GM21576 (cell line): ENCODE data around the gene TMEM151B.
"Not testable (repeated sequence)": the region's sequence is repeated elsewhere in the genome, so short reads cannot be mapped to it uniquely, and the experiment has no call there.

Experiments
- ATAC-seq: cut with Tn5 transposase; IDR thresholded peaks from one replicate; pipeline ENCODE4 v1.9.1; 2021; ENCODE audit warnings: mild to moderate bottlenecking, moderate library complexity; ENCODE audit not compliant: unreplicated experiment

TMEM151B gene

GRCh38 chr6:44328203-44328602 lies 58.0 kb downstream of the TMEM151B start:
- not testable (repeated sequence) for ATAC-seq

- ATAC-seq: no peak
These were observed 59.6 kb downstream of the TMEM151B start for GRCh38 chr6:44329858-44330257.

GRCh38 chr6:44332585-44332984 lies 62.3 kb downstream of the TMEM151B start:
- ATAC-seq: no peak

DNA sequence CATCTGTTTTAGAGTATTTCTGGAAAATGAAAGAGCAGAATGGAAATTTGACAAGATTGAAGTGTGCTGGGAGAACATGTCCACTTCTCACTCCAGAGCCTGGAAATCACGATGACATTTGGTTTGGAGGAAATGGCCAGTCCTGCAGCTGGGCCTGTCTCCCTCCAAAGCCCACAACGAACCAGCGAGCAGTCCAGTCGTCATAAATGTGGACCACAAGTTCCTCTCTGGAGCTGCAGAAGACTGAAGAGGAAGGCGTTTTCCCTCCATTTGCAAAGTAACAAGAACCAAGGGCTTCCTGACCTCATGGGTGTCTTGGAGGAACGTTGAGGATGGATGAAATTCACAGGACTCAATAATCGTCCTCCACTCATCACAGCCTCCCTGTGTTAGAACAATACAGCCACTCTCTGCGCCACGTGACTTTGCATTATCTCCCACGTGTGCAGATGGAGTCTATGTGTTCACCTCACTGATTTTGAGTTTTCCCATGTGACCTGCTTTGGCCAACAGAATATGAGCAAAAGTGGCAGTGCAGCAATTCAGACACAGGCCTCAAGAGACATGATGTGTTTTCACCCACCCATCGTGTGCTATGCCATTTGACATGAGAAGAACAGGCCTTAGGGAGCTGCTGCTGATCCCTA lies 63.1 kb downstream of the TMEM151B start:
- ATAC-seq: no peak

DNA sequence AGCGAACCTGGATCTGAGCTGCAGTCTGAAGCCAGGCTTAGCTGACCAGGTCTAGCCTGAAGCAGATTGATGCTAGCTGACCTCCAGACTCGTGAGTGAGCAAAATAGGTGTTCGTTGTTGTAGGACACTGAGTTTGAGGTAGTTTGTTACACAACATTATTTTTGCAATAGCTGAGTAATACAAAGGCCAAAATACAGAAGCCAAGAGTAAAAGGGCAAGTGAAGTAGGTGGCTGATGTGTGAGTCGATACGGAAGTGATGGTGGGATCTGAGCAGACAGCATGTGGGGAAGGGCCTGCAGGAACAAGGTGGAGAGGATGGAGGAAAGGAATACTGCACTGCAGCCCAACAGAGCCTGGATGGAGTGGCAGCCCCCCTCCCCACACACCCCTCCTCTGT lies 63.7 kb downstream of the TMEM151B start:
- no peak for ATAC-seq

- ATAC-seq: no peak
These were observed 65.4 kb downstream of the TMEM151B start for GRCh38 chr6:44335631-44336030.

DNA sequence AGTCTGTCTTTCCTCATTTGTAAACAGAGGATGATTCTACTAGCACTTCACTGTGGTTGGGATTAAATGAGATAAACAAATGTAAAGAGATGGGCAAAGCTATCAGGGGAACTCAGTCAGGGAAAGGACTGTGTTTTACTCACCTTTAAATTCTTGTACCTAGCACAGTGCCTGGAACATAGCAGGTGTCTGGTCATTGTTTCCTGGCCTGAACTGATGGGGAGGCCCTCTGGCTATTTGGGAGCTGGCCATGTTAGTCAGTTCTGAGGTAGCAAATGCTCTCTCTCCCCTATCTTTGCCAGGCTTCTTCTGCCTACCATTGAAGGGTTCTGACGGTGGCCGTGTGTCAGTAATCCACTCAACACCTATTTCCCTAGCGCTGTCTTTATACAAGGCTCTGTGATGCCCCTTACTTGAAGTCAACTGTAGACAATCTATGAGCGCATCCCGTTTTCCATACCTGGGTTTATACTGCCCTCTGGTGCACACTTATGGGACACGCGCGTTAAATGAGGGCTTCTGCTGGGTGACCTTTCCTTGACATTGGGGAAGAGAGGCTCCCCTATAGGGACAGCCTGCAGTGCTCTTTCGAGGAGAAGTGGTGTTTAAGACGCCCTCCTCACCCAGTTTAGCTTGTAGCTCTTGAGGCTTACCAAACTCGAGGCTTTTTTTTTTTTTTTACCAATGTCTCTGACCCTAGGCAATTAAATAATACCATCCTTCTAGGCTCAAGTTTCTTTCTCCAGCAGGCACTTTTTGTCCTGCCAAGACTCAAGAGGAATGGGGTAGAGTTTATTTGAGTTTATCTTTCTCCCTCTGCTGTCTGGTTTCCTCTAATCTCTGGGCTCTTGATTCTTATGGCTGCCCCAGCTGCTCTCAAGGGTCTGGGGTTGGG lies 68.2 kb downstream of the TMEM151B start:
- peak; percentile 66 for ATAC-seq

GRCh38 chr6:44339301-44339700 lies 69.1 kb downstream of the TMEM151B start:
- ATAC-seq: no peak

DNA sequence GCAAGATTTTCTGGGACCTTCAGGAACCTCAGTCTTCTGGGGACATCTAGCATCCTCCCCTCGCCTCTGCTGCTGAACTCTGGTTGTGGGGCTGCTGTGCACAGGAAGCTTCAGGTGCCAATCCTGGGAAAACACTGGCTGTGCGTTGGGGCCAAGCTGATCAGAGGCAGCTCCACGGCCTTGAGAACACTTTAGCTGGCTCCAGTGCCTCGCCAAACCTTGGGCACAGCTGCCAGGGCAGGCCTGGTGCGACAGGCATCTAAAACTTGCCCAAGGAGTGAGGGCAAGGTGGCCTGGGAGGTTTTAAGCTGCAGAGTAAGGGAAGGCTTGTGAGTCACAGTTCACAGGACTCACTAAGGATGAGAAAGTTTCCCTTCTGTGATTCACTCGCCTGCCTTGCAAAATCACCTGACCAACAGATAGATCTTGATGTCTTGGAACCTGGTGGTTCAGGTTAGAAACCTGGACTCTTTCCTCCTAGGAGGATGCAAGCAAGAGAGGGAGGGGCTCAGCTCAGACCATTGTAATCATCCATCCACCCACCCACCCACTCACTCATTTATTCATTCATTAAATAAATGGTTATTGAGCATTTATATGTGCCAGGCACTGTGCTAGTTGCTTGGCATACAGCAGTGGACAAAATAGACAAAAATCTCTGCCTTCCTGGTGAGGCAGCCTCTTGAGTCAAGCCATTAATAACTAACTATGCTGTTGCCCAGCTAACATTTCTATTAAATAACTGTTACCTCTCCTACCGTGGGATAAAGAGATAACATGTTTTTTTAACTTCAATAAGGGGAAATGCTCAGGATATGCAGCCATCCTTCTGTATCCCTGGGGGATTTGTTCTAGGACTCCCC lies 69.7 kb downstream of the TMEM151B start:
- no peak for ATAC-seq

GRCh38 chr6:44341095-44341890 lies 71.0 kb downstream of the TMEM151B start:
- ATAC-seq: no peak

GRCh38 chr6:44342052-44342451 lies 71.8 kb downstream of the TMEM151B start:
- no peak for ATAC-seq

GRCh38 chr6:44342489-44342888 lies 72.2 kb downstream of the TMEM151B start, which contains the start of gene SPATS1:
Gene SPATS1, plus strand, starts transcription at chr6:44342650. Its CDS starts 446 bp downstream, at chr6:44343096.
- no peak for ATAC-seq

- not testable (repeated sequence) for ATAC-seq
These were observed 76.6 kb downstream of the TMEM151B start for GRCh38 chr6:44346818-44347217.

DNA sequence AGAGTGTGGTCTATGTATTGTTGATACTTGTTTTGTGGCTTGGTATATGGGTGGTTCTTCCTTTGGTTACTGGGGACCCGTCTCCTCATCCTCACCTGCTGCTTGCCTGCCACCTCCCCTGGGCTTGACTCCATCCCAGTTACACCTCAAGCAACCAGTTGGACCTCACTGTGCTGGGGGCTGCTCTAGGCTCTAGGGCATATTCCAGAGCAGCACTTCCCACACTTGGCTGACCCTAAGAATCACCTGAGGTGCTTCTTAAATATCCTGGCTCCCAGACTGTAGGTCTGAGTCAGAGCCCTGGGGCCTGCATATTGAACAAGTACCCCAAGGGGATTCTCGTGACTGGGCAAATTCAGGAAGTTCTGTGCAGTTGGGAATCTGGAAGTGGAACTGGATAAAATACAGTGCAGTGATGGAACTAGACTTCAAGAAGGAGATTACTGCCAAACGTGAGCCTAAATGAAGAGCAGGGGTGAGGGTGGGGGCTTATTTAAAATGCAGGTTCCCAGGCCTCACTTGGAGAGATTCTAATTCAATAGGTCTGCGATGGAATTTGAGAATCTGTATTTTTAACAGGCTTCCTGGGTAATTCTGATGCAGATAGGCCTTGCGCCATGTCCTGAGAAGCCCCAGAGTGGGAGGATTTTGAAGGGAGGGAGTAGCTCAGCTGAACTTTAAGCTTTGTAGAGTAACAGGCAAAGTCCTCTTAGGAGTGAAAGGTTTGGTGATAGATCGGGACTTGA lies 79.8 kb downstream of the TMEM151B start:
- ATAC-seq: no peak

GRCh38 chr6:44350650-44350994 lies 80.4 kb downstream of the TMEM151B start:
- ATAC-seq: not testable (repeated sequence)

GRCh38 chr6:44352259-44352658 lies 82.0 kb downstream of the TMEM151B start:
- no peak for ATAC-seq

DNA sequence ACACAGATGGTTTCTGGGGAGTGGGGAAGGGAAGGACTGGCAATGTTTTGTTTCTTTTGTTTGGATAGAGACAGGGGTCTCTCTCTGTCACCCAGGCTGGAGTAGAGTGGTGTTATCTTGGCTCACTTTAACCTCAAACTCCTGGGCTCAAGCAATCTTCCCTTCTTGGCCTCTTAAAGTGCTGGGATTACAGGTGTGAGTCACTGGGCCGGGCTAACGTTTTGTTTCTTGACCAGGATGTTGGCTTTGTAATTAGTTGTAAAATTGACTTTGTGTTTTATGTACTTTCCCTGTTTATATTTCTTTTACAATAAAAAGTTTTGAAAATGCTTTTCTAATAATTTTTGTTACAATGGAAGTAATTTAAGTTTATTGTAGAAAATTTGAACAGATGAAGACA lies 83.1 kb downstream of the TMEM151B start:
- ATAC-seq: no peak

GRCh38 chr6:44355640-44356039 lies 85.4 kb downstream of the TMEM151B start:
- ATAC-seq: no peak

GRCh38 chr6:44356487-44356886 lies 86.2 kb downstream of the TMEM151B start:
- no peak for ATAC-seq
